Vagina (tissue), 2 donors: ENCODE results near the gene RYR1.

Source experiments
- POLR2A ChIP-seq, 2 donors: fragments of 450-650 bp; IDR thresholded peaks; one replicate each; pipeline ENCODE4 v1.6.1; 2017; ENCODE audit warnings: antibody characterized with exemption in 2 of 2, mild to moderate bottlenecking in 2 of 2, moderate library complexity in 2 of 2
- POLR2AphosphoS5 ChIP-seq, 2 donors: sonication (generic); formaldehyde crosslinking; IDR thresholded peaks; one replicate each; pipeline ENCODE4 v1.9.0; 2017; ENCODE audit warnings: antibody characterized with exemption in 2 of 2, mild to moderate bottlenecking in 2 of 2, low read depth in 1 of 2; ENCODE audit not compliant: insufficient read depth in 1 of 2
- TF ChIP-seq, protein P1 (sequence below), 3 experiments: fragments of 450-650 bp in 2 of 3; fragments of 200-600 bp in 1 of 3; sonication (generic) in 1 of 3; IDR thresholded peaks; one replicate each; pipeline ENCODE4 v1.5.1; 2017 to 2019; ENCODE audit warnings: antibody characterized with exemption in 3 of 3, mild to moderate bottlenecking in 2 of 3, moderate library complexity in 2 of 3

DNA sequence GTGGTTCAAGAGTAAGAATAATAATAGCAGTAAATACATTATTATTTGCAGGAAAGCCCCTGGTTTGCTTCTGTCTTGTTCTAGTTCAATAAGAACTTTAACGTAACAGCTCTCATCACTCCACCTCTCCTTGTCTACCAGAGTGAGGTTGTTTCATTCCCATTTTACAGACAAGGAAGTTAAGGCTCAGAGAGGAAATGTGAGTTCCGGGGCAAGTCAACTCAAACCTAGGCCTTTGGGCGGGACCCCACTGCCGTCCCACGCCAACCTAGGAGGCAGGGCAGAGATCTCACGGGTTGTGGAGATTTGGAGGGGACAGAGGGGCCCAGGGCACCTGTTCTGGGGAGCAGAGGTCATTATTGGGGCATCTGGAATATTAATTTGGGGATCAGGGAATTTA lies 182.8 kb downstream of the RYR1 start:
- TF ChIP-seq, protein P1, sequence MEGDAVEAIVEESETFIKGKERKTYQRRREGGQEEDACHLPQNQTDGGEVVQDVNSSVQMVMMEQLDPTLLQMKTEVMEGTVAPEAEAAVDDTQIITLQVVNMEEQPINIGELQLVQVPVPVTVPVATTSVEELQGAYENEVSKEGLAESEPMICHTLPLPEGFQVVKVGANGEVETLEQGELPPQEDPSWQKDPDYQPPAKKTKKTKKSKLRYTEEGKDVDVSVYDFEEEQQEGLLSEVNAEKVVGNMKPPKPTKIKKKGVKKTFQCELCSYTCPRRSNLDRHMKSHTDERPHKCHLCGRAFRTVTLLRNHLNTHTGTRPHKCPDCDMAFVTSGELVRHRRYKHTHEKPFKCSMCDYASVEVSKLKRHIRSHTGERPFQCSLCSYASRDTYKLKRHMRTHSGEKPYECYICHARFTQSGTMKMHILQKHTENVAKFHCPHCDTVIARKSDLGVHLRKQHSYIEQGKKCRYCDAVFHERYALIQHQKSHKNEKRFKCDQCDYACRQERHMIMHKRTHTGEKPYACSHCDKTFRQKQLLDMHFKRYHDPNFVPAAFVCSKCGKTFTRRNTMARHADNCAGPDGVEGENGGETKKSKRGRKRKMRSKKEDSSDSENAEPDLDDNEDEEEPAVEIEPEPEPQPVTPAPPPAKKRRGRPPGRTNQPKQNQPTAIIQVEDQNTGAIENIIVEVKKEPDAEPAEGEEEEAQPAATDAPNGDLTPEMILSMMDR (IDR thresholded peaks at IDR 0.05) = no peak
- no peak for TF ChIP-seq POLR2A (IDR thresholded peaks at IDR 0.05)
- TF ChIP-seq POLR2AphosphoS5 (IDR thresholded peaks at IDR 0.05; ENCODE audit: insufficient read depth in 1 of 2, low read depth in 1 of 2) = no peak
